ENCODE measurements around the gene EPB41L3. TPM values are rescaled to one million over a fixed set of nuclear protein-coding genes. Genes with fewer than 3 reads are reported as not detected.

EPB41L3 gene
- total and polyA plus RNA-seq, 8 donors, result 30.0 to 98.7 (median 44.3) TPM

- no peak for TF ChIP-seq CTCF (IDR thresholded peaks at IDR 0.05)
- Histone ChIP-seq H3K27me3 (no peaks in the 10 kb centered on the region), H3K27ac (no peak overlapping the region), H3K4me3 (no peak overlapping the region), H3K36me3 (no peaks in the 10 kb centered on the region), H3K9me3 (no peaks in the 10 kb centered on the region), H3K4me1 (no peaks in the 10 kb centered on the region)
- intact Hi-C loops (cut with DNase I), result no loop called here
- DNase-seq (no peak), ATAC-seq (no peak)
Measured at GRCh38 chr18:5389356-5389755, 154.4 kb downstream of the EPB41L3 start.

DNA sequence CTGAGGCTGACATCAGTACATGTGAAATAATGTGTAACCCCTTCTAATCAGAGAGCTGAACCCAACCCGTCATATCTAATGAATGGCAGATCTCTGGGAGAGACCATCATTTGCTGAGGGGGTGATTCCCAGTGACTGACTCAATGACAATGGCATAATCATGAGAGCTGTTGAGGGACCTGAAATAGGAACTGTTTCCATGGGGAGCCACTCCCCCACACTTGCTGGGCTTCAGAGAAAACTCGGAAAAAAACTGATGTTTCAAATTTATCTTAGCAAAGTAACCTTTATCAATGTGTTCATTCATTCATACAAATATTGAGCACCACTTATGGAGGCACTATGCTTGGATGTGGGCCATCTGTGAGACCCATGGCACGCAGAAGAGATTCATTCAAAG, 154.9 kb downstream of the EPB41L3 start:
- no peak for DNase-seq
- Histone ChIP-seq H3K9me3 (no peaks in the 10 kb centered on the region), H3K4me1 (no peaks in the 10 kb centered on the region), H3K4me3 (no peak overlapping the region), H3K36me3 (no peaks in the 10 kb centered on the region), H3K27ac (no peak overlapping the region), H3K27me3 (no peaks in the 10 kb centered on the region)
- no peak for TF ChIP-seq CTCF (IDR thresholded peaks at IDR 0.05)
- ATAC-seq, result no peak
- intact Hi-C loops (cut with DNase I), result no loop called here

DNA sequence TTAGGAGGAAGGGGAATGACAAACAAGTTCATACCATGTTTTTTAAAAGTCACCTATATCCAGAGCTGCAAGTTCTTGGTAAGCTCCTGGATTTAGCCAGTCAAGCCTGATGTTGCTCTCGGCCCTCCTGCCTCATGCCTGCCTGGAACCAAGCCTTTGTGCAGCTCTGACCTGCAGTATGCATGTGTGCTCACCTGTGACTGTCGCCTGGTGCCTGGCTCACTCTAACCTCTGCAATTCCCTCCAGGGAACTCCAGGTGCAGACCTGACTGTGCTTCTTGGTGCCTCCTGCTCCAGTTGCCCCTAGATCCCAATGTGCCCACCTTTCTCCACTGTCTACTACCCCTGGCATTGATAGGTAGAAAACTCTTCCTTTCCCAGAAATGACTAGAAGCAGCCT, 163.2 kb downstream of the EPB41L3 start:
- Histone ChIP-seq H3K9me3 (no peaks in the 10 kb centered on the region), H3K4me1 (no peaks in the 10 kb centered on the region), H3K36me3 (no peaks in the 10 kb centered on the region), H3K27me3 (no peaks in the 10 kb centered on the region), H3K4me3 (no peak overlapping the region), H3K27ac (no peak overlapping the region)
- ATAC-seq (no peak), DNase-seq (no peak)
- no peak for TF ChIP-seq CTCF (IDR thresholded peaks at IDR 0.05)
- intact Hi-C loops (cut with DNase I), result no loop called here

DNA sequence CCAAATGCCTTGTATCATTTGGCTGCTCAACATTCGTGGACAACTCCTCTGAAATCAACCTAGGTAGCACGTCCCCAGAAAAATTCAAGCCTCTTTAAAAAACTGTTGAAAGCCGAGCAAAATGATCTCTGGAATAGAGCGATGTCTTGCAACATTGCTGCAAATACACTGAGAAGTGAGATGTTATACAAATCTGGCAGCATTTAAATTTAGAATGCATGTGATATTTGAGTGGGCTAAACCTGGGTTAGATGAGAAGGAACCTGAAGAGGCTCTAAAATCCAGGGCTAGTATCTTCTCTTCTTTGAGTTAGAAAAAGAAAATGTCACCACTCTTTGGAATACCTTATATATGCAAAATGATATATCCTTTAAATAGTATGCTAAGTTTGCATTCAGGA, 166.8 kb downstream of the EPB41L3 start:
- no peak for ATAC-seq
- Histone ChIP-seq H3K4me3 (no peak overlapping the region), H3K36me3 (no peaks in the 10 kb centered on the region), H3K27ac (no peak overlapping the region), H3K27me3 (no peaks in the 10 kb centered on the region), H3K4me1 (no peaks in the 10 kb centered on the region), H3K9me3 (no peaks in the 10 kb centered on the region)
- no peak for DNase-seq
- intact Hi-C loops (cut with DNase I), result no loop called here
- TF ChIP-seq CTCF (IDR thresholded peaks at IDR 0.05), result no peak

GRCh38 chr18:5370332-5370731, 173.5 kb downstream of the EPB41L3 start:
- Histone ChIP-seq H3K27ac (no peak overlapping the region), H3K27me3 (peaks cover 0 to 7% of the 10 kb centered on the region in 2 donors), H3K36me3 (no peaks in the 10 kb centered on the region), H3K4me3 (no peak overlapping the region), H3K4me1 (no peaks in the 10 kb centered on the region), H3K9me3 (no peaks in the 10 kb centered on the region)
- no peak for ATAC-seq
- peak in 1 of 4 donors; percentile 10 for DNase-seq
- intact Hi-C loops (cut with DNase I), result no loop called here
- TF ChIP-seq CTCF (IDR thresholded peaks at IDR 0.05), result no peak

Data from left lung (tissue), 10 donors.